ENCODE data around the gene DRAP1.

DNA sequence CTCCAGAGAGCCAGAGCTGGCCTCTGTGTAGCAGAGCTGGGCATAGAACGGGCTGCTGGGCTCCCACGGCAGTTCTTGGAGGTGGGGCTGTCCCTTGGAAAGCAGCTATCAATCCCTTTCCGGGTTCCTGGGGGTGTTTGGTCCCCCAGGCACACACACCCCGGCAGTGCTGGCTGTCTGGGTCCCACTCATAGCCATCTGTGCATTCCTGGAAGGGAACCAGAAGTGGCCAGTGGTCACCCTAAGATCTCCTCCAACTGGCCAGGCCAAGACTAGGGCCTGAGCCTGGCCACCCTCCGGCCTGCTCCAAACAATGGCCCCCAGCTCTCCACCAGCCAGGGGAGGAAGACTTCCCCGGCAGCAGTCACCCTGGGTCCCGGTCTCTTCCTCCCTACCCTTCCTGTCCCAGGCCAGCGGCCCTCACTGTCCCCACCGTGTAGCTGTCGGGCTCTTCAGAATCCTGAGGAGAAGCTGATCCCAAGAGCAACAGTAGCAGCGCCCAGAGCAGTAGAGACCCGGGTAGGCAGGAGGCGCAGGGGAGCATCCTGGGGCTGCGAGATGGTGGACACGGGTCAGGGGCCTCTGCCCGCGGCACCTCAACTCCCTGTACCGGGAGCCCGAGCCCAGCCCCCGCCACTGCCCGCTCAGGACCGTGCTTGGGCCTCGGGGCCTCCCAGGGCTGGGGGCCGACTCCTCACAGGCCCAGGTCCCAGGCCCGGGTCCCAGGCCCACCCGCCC is 47.2 kb upstream of the DRAP1 start:
- TF ChIP-seq GATA3 (IDR thresholded peaks at IDR 0.05; ENCODE audit: low read depth, low read length) (no peak), GATA2 (IDR thresholded peaks at IDR 0.05; ENCODE audit: low read depth, low read length) (no peak)
